COLO668 (cell line): ENCODE measurements around the gene SPINT1.
"Not testable (repeated sequence)": the region's sequence is repeated elsewhere in the genome, so short reads cannot be mapped to it uniquely, and the experiment has no call there.

ENCODE experiments used
- DNase-seq: peaks from one replicate; lab custom pipeline; 2025; ENCODE audit not compliant: unreplicated experiment; lab: John Stamatoyannopoulos, UW

The SPINT1 gene

DNA sequence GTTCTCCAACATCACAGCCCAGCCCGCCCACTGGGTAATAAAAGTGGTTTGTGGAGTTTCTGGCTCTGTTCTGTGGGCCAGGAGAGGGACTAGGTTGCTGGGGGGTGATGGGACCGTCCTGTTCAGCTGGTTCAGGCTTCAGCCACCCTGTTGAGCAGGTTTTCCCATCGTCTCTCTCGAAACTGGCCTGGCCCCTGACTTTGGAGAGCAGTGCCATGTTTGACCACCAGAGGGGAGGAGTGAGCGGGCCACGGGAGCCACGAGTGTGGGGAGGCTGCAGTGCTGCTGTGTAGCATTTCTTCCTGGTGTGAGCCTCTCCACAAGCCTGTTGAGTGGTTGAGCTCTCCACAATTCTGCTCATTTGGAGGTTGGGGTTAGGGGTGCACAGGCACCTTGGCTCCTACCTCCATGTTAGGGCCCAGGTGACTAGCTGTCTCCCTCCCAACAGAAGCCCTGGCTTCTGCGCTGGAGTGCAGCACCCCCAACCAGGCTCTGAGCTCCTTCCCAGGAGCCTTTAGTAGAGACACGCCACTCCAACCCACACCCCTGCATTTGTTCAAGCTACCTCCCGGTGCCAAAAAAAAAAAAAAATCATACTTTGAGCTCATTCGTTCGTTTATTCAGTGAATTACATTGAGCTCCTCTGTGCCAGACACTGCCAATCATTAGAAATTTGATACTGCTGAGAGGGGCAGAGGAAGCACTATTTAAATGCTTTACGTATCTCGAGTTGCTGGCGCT lies 13.9 kb downstream of the SPINT1 start:
- peak; percentile 71 for DNase-seq

DNA sequence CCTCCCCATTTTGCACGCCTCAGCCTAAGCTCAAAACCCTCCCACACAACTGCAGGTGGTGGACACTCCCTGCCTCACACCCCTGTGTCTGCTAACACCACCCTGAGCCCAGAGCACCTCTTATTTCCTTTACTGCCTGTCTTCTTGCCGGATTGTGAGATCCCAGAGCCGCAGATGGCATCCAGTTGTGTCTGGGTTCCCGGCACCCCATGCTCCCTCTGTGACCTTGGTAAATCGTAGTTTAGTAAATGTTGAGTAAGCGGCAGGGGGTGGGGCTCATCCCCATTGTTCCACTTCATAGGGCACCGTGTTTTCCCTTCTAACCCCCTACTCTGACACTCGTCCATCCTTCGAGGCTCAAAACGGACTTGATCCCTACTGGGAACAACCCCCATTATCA lies 14.9 kb downstream of the SPINT1 start:
- no peak for DNase-seq

DNA sequence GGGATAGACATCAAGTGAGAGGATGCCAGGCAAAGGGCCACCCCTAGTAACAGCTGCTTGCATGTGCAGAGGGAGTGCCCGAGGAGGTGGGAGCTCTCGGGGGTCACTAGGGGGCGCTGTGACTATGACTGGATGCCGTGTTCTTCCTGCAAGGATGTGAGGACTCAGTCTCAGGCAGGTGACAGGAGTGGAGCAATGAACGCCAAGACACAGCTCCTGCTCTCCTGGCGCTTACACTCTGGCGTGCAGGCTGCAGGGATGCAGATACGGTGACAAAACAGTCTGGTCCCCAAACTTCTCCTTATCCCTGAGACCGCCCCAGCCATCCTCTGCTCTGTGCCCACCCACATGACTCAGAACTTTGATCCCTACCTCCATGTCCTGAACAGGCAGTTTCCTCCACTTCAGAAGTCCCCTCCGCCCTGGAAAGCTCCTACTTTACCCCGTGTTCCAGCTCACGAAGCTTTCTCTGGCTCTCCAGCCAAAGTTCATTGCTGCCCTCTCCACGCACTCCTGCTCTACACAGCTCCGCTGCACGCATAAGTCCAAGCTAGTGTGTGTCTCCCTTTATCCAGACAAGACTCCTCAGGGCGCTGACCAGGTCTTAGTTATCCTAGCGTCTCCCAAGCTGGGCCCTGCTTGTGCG lies 15.5 kb downstream of the SPINT1 start:
- peak; percentile 83 for DNase-seq

DNA sequence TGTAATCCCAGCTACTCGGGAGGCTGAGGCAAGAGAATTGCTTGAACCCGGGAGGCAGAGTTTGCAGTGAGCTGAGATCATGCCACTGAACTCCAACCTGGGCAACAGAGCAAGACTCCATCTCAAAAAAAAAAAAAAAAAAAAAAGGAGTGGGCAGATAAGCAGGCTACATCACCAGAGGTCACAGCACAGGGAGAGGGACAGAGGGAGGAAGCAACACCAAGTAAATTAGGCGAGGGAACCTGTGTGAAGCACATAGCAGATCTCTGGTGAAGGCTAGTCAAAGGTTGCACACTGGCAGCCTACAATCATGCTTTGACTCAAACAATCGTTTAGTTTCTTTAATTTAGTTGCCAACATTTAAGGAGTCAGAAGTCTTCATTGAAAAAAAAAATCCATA lies 17.3 kb downstream of the SPINT1 start:
- DNase-seq, result not testable (repeated sequence)

DNA sequence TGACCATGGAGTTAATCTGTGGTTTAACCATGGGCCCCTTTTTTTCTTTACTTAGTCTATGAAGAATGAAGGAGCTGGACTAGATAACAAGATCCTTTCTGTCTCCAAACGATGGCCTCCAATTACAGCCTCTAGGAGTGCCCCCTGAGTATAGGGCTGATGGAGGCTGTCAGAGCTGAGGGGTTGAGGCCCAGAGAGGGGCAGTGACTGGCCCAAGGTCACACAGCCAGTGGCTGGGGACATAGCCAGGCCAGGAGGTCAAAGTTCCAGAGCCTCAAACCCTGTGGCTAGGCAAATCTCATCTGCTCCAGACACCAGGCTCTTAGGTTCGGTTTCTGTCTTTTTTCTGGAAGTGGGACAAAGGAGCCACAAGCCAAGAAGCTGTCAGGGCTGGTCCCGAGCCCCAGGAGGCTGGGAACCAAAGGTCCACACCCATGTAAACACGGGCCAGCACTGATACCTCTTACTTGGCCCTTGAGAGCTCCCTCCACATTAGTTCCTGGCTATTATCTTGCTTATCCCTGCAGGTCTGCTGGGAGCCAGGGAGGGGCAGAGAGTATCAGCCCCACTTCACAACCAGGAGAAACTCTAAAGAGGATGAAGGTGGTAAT lies 19.9 kb downstream of the SPINT1 start:
- DNase-seq, result no peak

DNA sequence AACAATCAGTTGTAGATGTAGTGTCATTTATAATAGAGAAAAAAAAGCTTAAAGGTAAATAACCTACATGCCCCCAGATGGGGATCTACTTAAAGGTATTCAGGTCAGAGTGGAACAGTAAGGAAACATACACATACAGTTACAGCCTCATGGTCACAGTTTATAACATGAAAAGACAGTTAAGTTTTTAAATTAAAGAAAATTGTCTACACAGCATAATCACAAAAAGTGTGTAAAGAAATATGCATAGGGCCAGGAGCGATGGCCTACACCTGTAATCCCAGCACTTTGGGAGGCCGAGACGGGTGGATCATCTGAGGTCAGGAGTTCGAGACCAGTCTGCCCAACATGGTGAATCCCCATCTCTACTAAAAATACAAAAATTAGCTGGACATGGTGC lies 23.4 kb downstream of the SPINT1 start:
- DNase-seq, result no peak

DNA sequence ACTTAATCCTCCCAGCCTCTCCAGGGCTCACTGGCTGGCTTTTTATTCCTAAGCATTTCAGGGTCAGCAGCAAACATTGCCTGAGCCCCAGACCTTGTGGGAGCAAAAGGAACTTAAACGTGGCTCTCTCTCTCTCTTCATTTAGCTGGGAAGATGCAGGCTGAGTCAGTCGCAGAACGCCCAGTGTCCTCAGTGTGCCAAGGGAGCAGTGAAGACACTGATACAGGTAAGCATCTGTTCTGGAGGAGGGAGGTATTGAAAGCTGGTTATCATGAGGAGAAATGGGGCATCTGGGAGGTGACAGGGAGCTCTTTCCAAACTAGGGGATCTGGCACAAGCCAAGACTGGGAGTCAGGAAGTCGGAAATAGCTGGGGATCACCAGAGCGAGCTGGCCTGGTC lies 25.8 kb downstream of the SPINT1 start:
- DNase-seq, result no peak

DNA sequence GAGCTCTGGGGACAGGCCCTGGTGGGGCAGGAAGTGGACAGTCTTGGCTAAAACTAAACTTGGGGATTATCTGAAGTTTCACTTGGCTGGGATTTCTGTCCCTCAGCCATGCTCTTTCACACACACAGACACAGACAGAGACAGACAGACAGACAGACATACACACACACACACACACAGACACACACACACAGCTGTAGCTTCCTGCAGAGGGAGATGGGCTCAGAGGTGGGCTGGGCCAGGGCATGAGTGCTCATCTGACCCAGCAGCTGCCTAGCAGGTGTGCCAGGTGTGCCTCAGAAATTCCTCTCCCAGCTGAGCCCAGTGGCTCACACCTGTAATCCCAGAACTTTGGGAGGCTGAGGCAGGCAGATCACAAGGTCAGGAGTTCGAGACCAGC lies 26.9 kb downstream of the SPINT1 start:
- peak; percentile 63 for DNase-seq

DNA sequence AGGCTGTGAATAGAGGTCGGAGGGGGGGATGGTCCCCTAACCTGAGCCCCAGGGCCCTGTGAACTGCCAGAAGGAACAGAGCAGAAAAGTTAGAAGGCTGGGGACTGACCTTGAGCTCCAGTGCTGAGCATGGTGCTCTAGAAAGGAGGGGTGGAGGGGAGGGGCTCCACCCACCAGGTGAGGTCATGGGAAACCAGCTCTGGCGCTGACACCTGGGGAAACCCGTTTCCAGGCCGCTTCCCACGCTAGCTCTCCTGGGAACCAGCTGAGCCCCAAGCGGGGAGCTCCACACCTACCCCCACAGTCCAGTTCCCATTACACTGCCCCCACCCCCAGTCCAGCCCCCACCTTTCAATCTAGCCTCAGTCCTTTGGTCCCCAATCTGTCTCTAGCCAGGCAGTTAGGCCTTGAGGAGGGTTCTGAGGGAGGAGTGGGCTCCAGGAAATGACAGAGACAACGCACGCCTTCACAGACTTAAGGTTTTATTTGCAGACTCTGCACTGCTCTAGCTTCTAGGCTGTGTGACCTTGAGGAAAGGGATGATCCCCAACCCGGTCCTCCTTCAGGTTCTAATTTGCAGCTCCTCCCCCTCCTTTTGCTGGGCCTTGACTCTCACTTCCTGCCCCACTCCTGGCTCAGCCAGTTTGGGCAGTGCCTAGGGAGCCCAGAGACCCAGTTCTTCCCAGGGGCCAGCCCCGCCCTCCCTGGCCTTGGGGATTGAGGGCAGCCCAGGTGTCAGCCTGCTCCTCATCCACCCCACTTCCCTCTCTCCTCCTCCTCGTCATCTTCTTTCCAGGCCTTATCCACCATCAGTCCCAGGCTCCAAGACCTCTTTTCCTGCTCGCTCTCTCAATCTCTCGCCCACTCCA lies 28.1 kb downstream of the SPINT1 start:
- peak; percentile 81 for DNase-seq

DNA sequence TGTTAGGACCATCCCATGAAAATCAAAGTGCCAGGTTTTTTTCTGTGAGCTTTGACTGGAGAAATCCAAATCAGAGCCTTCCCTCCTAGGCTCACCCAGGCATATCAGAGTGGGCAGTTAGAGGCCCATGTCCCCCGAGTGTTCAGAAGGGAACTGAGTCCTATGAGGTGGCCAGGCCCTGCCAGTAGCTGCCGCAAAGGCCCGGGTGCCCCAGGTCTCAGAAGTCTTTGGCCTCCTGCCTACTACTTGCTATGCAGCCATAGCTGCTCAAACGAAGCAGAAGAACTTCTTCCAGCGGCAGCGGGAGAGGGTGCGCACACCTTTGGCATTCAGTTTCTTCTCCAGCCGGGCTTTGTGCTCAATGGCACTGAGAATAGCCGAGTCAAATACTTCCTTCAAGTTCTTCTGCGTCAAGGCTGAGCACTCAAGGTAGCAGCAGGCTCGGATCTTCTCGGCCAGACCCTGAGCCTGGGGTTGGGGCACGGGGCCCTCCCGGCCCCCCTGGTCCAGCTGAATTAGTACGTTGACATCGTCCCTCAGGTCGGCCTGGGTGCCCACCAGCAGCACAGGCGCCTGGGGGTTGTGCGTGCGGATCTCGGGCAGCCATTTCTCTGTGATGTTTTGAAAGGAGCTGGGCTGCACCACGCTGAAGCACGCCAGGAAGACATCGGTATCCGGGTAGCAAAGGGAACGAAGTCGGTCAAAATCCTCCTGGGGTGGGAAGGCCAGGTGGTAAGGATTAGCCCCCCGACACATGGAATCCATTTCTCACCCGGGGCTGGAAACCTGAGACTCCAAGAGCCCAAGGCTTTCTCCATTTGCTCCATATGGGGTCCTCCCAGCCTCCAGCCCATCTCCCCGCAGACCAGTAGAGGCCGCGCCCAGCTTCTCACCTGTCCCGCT lies 29.2 kb downstream of the SPINT1 start:
- DNase-seq, result no peak

DNA sequence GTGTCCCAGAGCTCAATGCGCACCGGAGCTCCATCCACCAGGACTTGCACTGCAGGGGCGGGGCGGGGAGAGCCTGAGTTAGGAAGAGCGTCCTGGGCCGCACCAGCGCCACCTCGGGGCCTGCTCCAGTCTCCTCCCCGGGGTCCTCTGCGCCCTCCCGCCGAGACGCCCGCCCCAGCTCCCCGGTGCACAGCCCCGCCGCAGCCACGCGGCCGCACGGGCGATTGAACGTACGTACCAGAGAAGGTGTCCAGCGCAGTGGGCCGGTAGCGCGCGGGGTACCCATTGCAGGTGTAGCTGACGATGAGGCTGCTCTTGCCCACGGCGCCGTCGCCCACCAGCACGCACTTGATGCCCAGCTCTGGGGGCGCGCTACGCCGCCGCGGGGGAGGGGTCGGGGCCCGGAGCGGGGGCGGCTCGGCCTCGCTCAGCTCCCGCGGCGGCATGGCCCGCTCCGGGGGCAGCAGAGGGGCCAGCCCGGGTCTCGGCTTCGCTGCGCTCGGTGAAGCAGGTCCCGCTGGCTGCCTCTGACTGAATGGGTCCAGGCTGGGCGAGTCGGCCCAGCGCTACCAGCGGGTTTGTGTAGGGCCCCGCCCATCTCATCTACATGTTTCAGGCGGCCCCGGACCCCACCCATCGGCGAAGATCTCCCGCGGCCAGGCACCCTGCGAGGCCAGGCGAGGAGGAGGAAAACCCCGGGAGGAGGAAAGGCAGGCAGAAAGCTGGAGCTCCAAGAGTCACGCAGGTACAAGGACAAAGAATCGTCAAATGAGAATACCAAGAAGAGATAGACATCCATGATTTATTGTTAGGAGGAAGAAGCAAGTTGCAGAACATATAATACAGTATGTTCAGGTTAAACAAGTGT lies 30.1 kb downstream of the SPINT1 start, which contains the start of gene RHOV:
Gene RHOV, minus strand, starts transcription at position 541 of the 868 bp plus-strand sequence. Its CDS starts 95 bp downstream, at position 446.
- peak; percentile 81 for DNase-seq

DNA sequence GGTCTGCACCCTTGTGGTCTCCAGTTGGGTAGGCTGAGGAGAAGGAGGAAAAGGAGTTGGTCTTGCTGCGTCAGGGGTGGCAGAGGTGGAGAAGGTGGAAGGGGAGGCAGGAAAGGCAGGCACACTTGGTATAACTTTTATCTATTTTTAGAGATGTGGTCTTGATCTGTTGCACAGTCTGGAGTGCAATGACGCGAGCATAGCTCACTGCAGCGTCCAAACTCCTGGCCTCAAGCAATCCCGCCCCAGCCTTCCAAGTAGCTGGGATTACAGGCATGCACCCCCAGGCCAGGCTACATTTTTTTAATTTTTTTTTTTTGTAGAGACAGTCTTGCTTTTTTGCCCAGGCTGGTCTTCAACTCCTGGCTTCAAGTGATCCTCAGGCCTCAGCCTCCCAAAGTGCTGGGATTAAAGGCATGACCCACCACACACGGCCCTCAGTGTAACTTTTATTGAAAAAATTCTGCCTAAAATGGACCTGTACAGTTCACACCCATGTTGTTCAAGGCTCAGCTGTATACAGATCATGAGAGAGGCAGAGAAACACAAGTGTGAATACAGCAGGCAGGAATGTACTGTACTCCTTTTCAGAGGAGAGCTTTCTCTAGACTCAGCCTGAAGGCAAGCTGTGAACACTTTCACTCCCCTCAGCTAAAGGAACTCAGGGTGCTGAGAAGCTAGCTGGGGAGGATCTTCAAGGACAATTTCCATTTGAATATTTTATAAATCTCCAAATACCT lies 32.3 kb downstream of the SPINT1 start:
- no peak for DNase-seq

DNA sequence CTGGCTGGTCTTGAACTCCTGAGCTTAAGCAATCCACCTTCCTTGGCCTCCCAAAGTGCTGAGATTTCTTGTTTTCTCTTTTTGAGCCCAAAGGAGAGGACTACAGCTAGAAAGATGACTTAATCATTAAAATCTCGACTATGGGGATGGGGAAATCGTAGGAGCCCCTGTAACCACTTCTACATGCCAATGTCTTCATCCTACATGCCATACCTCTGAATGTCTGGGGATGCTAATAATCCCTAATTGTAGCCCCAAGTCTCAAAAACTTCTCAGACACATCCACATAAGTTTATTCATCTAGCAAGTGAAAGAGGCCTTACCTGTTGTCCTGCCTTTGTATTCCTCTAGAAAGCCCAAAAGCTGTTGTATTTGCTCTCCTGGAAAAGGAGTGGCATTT lies 33.8 kb downstream of the SPINT1 start:
- no peak for DNase-seq

DNA sequence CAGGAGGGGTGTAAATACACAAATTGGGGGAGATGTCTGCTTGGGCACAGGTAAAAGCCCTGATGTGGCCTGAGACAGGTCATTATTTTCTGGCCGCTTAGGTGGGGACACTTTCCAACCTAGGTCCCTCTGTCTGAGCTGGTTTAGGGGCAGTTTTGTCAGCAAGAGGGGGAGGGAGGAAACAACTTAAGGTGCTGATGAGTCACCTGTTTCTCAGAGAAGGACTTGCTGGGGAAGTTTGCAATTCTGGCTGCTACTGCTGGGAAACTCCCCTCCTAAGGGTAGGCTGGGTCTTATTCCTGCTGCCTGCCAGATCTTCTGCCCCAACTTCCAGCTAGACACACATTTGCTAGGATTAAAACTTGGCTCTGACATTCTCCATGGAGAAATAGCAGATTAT lies 34.9 kb downstream of the SPINT1 start:
- no peak for DNase-seq

DNA sequence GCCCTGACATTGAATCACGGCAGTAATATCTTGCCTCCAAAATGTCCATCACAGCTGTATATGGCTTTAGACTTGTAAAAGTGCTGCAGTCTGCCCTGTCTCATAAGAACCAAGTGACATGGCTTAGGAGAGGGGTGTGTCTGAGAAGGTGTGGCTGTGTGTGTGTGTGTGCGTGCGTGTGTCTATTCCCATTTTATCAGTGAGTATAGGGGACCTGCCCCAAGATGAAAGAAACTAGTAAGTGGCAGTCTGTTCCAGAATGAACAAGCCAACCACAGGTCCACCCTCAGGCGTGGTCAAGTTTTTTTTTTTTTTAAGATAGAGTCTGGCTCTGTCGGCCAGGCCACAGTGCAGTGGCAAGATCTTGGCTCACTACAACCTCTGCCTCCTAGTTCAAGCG lies 35.8 kb downstream of the SPINT1 start:
- no peak for DNase-seq

DNA sequence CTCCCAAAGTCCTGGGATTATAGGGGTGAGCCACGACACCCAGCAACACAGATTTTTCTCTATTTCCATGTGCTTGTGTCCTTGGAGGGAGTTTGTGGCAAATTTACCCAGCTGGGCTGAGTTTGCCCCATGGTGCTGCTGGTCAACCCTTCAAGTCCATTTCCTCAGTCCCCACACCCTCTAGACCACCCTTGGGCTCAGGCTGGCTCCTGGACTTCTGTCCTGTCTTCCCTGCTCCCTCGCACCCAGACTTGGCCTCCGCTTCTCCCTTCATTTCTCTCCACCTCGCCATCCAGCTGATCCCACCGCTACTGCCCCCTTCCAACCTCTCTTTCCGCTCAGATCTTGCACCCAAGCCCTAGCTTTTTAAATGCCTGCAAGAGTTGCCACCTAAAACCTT lies 37.5 kb downstream of the SPINT1 start:
- DNase-seq, result no peak

DNA sequence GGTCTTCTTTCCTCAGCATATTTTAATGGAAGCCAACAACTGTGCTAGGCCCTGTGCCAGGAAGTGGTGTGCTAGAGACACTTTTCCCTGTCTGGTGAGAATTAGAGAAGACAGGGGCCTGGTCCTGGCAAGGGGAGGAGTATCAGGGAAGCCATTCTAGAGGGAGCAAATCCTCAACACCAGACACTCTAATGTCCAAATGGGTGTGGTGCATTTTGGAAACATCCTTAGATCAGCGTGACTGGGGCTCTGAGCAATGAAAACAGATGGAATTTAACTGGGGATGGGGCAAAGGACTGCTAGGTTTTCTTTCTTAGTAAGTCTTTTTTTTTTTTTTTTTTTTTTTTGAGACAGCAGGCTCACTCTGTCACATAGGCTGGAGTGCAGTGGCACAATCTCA lies 42.7 kb downstream of the SPINT1 start:
- DNase-seq, result no peak

DNA sequence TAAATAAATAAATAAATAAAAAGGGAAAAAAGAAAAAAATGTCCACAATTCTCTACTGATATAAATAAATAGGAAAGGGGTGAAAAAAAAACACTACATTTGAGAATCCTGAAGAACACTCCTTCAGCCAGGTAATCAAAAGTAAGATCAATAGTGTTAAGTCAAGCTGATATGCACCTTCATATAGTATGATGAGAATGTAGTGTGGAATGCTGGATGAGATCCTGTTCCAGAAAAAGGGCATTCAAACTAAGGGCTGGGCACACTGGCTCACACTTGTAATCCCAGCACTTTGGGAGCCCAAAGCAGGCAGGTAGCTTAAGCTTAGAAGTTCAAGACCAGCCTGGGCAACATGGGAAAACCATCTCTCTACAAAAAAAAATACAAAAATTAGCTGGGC lies 45.3 kb downstream of the SPINT1 start:
- no peak for DNase-seq

DNA sequence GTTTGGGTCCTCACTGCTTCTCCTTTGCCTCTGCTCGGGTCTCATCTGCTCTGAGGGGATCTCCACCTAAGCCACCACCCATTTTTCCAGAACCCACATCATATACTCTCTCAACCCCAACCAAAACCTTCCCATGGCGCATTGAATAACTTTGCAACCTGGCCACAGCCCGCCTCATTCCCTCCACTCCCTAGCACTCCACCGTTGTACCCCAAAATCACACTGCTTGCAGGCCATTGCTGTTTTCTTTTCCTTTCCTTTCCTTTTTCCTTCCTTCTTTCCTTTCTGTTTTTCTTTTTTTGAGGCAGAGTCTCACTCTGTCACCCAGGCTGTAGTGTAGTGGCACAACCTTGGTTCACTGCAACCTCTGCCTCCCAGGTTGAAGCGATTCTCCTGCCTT lies 47.3 kb downstream of the SPINT1 start:
- no peak for DNase-seq
